Lung (tissue), 12 donors: ENCODE measurements around the gene MAP3K7CL. TPM values are rescaled to one million over a fixed set of nuclear protein-coding genes. Genes with fewer than 3 reads are reported as not detected.
"Not testable (repeated sequence)": the region's sequence is repeated elsewhere in the genome, so short reads cannot be mapped to it uniquely, and the experiment has no call there.

Experiments used
- ATAC-seq: fragments of 200-7000 bp; cut with Tn5 transposase; one replicate; pipeline ENCODE4 v1.9.1; 2020; ENCODE audit warnings: moderate number of reproducible peaks; ENCODE audit not compliant: insufficient read depth, low FRiP score
- DNase-seq, 3 donors: peaks; one replicate each; pipeline ENCODE4 v3.0.0-alpha.2; 2013 to 2017
- H3K27ac ChIP-seq, 2 donors: one replicate each; pipeline ENCODE4 v1.5.1; 2013; ENCODE audit warnings: mild to moderate bottlenecking in 2 of 2, moderate library complexity in 2 of 2, control low read depth in 1 of 2, inconsistent platforms in 1 of 2, low read depth in 1 of 2, low read length in 1 of 2
- H3K27me3 ChIP-seq, 3 donors: one replicate each; pipeline ENCODE4 v1.5.1; 2013; ENCODE audit warnings: low read length in 2 of 3; ENCODE audit not compliant: control insufficient read depth in 3 of 3, insufficient read depth in 3 of 3
- H3K36me3 ChIP-seq, 4 donors: one replicate each; pipeline ENCODE4 v1.5.1; 2013; ENCODE audit warnings: low read length in 4 of 4, mild to moderate bottlenecking in 1 of 4, moderate library complexity in 1 of 4; ENCODE audit not compliant: control insufficient read depth in 4 of 4, insufficient read depth in 4 of 4
- H3K4me1 ChIP-seq, 5 donors: one replicate each; pipeline ENCODE4 v1.5.1; 2013; ENCODE audit warnings: low read length in 5 of 5, mild to moderate bottlenecking in 2 of 5, moderate library complexity in 1 of 5; ENCODE audit not compliant: control insufficient read depth in 5 of 5, insufficient read depth in 5 of 5
- H3K4me3 ChIP-seq: one replicate; pipeline ENCODE4 v1.5.1; 2013; ENCODE audit warnings: mild to moderate bottlenecking, control low read depth, moderate library complexity
- H3K9ac ChIP-seq, 2 donors: one replicate each; pipeline ENCODE4 v1.5.1; 2013; ENCODE audit warnings: low read length in 2 of 2, control low read depth in 1 of 2; ENCODE audit not compliant: insufficient read depth in 1 of 2
- H3K9me3 ChIP-seq, 4 donors: one replicate each; pipeline ENCODE4 v1.5.1; 2013; ENCODE audit warnings: low read length in 3 of 4, mild to moderate bottlenecking in 1 of 4, moderate library complexity in 1 of 4; ENCODE audit not compliant: control insufficient read depth in 4 of 4, insufficient read depth in 3 of 4
- CTCF ChIP-seq: IDR thresholded peaks from 2 replicates; pipeline ENCODE4 v1.5.1; 2012; ENCODE audit warnings: mild to moderate bottlenecking; ENCODE audit errors: control extremely low read depth, extremely low read depth
- WGBS, 2 donors: extraction: QIAGEN DNeasy Blood & Tissue Kit; methylation state at CpG; one replicate each; pipeline ENCODE4 v1.1.7; 2013; 5-methylcytosine and 5-hydroxymethylcytosine counted together
- polyA plus RNA-seq, 2 donors: library from polyadenylated mRNA; stranded (reverse); fragments of 200-250 nt; gene quantifications; one replicate each; pipeline ENCODE4 v1.2.1, GENCODE V29; 2013
- total RNA-seq, 2 donors: library from RNA; depleted of rRNA in 1 of 2; stranded (reverse); fragments of >200 nt in 1 of 2; gene quantifications; one replicate each; pipeline ENCODE4 v1.2.1, GENCODE V29; 2014 to 2021
- donor health status: control.
- donor health status: control.
- donor health status: Bipolar disorder and iron deficiency.
- donor health status: healthy.
- donor health status: DM: yes; HTN: yes; CAD: no.

MAP3K7CL gene
- total and polyA plus RNA-seq, 4 donors: 5.6 to 15.1 (median 8.3) TPM

- Histone ChIP-seq H3K9me3 (no peaks in the 10 kb centered on the region), H3K27ac (no peak overlapping the region), H3K9ac (no peak overlapping the region), H3K36me3 (peaks cover 0 to 1% (median 0%) of the 10 kb centered on the region in 4 donors), H3K4me1 (peaks cover 0 to 7% (median 0%) of the 10 kb centered on the region in 5 donors), H3K4me3 (no peak overlapping the region), H3K27me3 (no peaks in the 10 kb centered on the region)
- peak; percentile 33 for TF ChIP-seq CTCF
- DNase-seq (peak in 2 of 3 donors; percentile 87 to 88), ATAC-seq (no peak)
- 42 to 52% methylated on average over 8 of the region's 8 CpGs for WGBS, 2 donors
Measured at GRCh38 chr21:29164323-29164942, 34.0 kb downstream of the MAP3K7CL start.

DNA sequence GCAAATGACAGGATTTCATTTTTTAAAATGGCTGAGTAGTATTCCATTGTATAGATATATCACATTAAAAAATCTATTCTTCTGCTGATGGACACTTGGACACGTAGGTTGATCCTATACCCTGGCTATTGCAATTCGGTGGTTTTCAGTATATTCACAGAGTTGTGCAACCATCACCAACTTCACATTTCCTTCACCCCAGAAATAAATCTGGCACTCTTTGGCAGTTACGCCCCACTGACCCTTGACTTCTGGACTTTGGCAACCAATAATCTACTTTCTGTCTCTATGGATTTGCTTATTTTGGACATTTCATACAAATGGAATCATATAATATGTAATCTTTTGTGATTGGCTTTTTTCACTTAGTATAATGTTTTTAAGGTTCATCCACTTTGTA, 35.9 kb downstream of the MAP3K7CL start:
- no peaks in the 10 kb centered on the region for H3K27me3 ChIP-seq
- 31 to 73% methylated on average over 3 of the region's 3 CpGs for WGBS, 2 donors
- no peak for TF ChIP-seq CTCF
- H3K36me3 ChIP-seq: no peaks in the 10 kb centered on the region
- H3K27ac ChIP-seq: no peak overlapping the region
- ATAC-seq (no peak), DNase-seq (no peak)
- peaks cover 0 to 7% (median 0%) of the 10 kb centered on the region in 5 donors for H3K4me1 ChIP-seq
- no peak overlapping the region for H3K9ac ChIP-seq
- H3K9me3 ChIP-seq: no peaks in the 10 kb centered on the region
- no peak overlapping the region for H3K4me3 ChIP-seq

GRCh38 chr21:29166853-29167252, 36.4 kb downstream of the MAP3K7CL start:
- WGBS, 2 donors: 19 to 26% methylated on average over 1 of the region's 1 CpG
- H3K4me1 ChIP-seq: peaks cover 0 to 7% (median 0%) of the 10 kb centered on the region in 5 donors
- no peak overlapping the region for H3K27ac ChIP-seq
- H3K9me3 ChIP-seq: no peaks in the 10 kb centered on the region
- H3K4me3 ChIP-seq: no peak overlapping the region
- H3K27me3 ChIP-seq: no peaks in the 10 kb centered on the region
- no peak for TF ChIP-seq CTCF
- no peak overlapping the region for H3K9ac ChIP-seq
- no peaks in the 10 kb centered on the region for H3K36me3 ChIP-seq
- ATAC-seq (no peak), DNase-seq (no peak)

DNA sequence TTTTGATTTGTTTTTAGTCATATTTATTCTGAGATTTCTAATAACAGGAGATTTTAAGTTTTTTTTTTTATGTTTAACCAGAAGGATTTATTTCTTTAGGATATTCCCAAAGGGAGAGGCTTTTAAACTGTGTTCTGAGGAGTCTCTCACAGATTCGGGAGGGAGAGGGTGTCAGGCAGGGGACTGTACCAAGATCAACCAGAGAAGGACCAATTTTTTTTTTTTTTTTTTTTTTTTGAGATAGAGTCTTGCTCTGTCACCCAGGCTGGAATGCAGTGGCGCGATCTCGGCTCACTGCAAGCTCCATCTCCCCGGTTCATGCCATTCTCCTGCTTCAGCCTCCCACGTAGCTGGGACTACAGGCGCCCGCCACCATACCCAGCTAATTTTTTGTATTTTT, 37.0 kb downstream of the MAP3K7CL start:
- not testable (repeated sequence) for H3K4me1 ChIP-seq, H3K4me3 ChIP-seq, ATAC-seq, H3K9ac ChIP-seq, DNase-seq, H3K27ac ChIP-seq, H3K36me3 ChIP-seq, H3K9me3 ChIP-seq, H3K27me3 ChIP-seq
- WGBS, 2 donors: 96 to 97% methylated on average over 8 of the region's 8 CpGs
